ENCODE measurements around the gene UBE2G2. TPM values are rescaled to one million over a fixed set of nuclear protein-coding genes. Genes with fewer than 3 reads are reported as not detected.
A peak's percentile ranks its signal among the peaks of the same experiment; 100 is the strongest.

UBE2G2 gene
- total RNA-seq (10 to 100 TPM; 73.6 to 82.8 TPM), polyA plus RNA-seq (ENCODE audit: insufficient read depth, low read depth, low replicate concordance) (38.9 TPM)
- long read RNA-seq, donor 1, full-length matches to known transcripts: 25 of 25 reads
- long read RNA-seq, donor 1, partial matches to known transcripts: 0 of 25 reads
- long read RNA-seq, donor 1, other reads (novel, unspliced or antisense): 0 of 25 reads
- long read RNA-seq, donor 2, transcript UBE2G2-202 (6 exons, 3,566 nt): major isoform, 5 of 6 reads
- long read RNA-seq, donor 2, partial matches to known transcripts: 0 of 6 reads
- long read RNA-seq, donor 2, other reads (novel, unspliced or antisense): 0 of 6 reads

GRCh38 chr21:44801468-44802395 lies at the start of gene UBE2G2:
Gene UBE2G2, minus strand, starts transcription at chr21:44801820. Its CDS starts 72 bp downstream, at chr21:44801748.
- Histone ChIP-seq H3K27ac (peak within 1 kb of the TSS; percentile 74 to 80), H3K9me3 (no peaks in the 10 kb centered on the region), H3K27me3 (no peaks in the 10 kb centered on the region), H3K4me1 (peaks cover 15% of the 10 kb centered on the region), H3K36me3 (ENCODE audit: low read depth, missing control alignments) (no peaks in the 10 kb centered on the region), H3K4me3 (peak within 1 kb of the TSS; percentile 90 to 99)
- intact Hi-C loops (cut with DNase I; ENCODE audit: low total_unique reads): loop anchor here (5.0 kb wide), 1 partner anchor 71 kb away; the partner anchor contains the start of gene PTTG1IP
- no peak for TF ChIP-seq CTCF (IDR thresholded peaks at IDR 0.05)
- 0 to 1% methylated on average over 11 to 88 of the region's 97 CpGs for WGBS, 2 donors
- peak; percentile 83 for DNase-seq

- DNase-seq: peak; percentile 75
- H3K27ac ChIP-seq: no peak overlapping the region
- WGBS, 2 donors: 71 to 72% methylated on average over 22 to 26 of the region's 26 CpGs
- no peaks in the 10 kb centered on the region for H3K9me3 ChIP-seq
- intact Hi-C loops (cut with DNase I; ENCODE audit: low total_unique reads): no loop called here
- H3K4me3 ChIP-seq: no peak overlapping the region
- peaks cover 8% of the 10 kb centered on the region for H3K4me1 ChIP-seq
- no peak for TF ChIP-seq CTCF (IDR thresholded peaks at IDR 0.05)
- no peak for TF ChIP-seq POLR2A (IDR thresholded peaks at IDR 0.05)
- H3K27me3 ChIP-seq: no peaks in the 10 kb centered on the region
- no peaks in the 10 kb centered on the region for H3K36me3 ChIP-seq (ENCODE audit: low read depth, missing control alignments)
Measured at GRCh38 chr21:44850905-44851657, 49.5 kb upstream of the UBE2G2 start.

- Histone ChIP-seq H3K9me3 (no peaks in the 10 kb centered on the region), H3K36me3 (ENCODE audit: low read depth, missing control alignments) (no peaks in the 10 kb centered on the region), H3K4me1 (peaks cover 15% of the 10 kb centered on the region), H3K27ac (no peak overlapping the region), H3K4me3 (no peak overlapping the region), H3K27me3 (no peaks in the 10 kb centered on the region)
- no peak for TF ChIP-seq CTCF (IDR thresholded peaks at IDR 0.05)
- TF ChIP-seq POLR2A (IDR thresholded peaks at IDR 0.05): no peak
- no peak for DNase-seq
- intact Hi-C loops (cut with DNase I; ENCODE audit: low total_unique reads): no loop called here
- 86 to 87% methylated on average over 13 to 18 of the region's 20 CpGs for WGBS, 2 donors
Measured at GRCh38 chr21:44850208-44850800, 48.7 kb upstream of the UBE2G2 start.

GRCh38 chr21:44849616-44850130 lies 48.1 kb upstream of the UBE2G2 start:
- TF ChIP-seq CTCF (IDR thresholded peaks at IDR 0.05): no peak
- no peak for TF ChIP-seq POLR2A (IDR thresholded peaks at IDR 0.05)
- WGBS, 2 donors: 92 to 96% methylated on average over 12 of the region's 12 CpGs
- DNase-seq: no peak
- Histone ChIP-seq H3K27me3 (no peaks in the 10 kb centered on the region), H3K36me3 (ENCODE audit: low read depth, missing control alignments) (no peaks in the 10 kb centered on the region), H3K27ac (no peak overlapping the region), H3K9me3 (no peaks in the 10 kb centered on the region), H3K4me1 (peaks cover 15% of the 10 kb centered on the region), H3K4me3 (no peak overlapping the region)
- intact Hi-C loops (cut with DNase I; ENCODE audit: low total_unique reads): no loop called here
